RWPE2 (cell line): ENCODE results near the gene FLT1.

Source experiments
- ATAC-seq: fragments of 200-7000 bp; cut with Tn5 transposase; 3 replicates; pipeline ENCODE4 v1.9.1; 2021; ENCODE audit warnings: low read depth
- DNase-seq: peaks from one replicate; pipeline ENCODE4 v3.0.0-alpha.2; 2020; ENCODE audit warnings: low spot score
- H3K27ac ChIP-seq: fragments of 450-650 bp; 2 replicates; pipeline ENCODE4 v1.5.1; 2017; ENCODE audit warnings: mild to moderate bottlenecking; ENCODE audit not compliant: poor library complexity, severe bottlenecking
- H3K27me3 ChIP-seq: fragments of 250-450 bp; sonication (Bioruptor Pico); 2 replicates; pipeline ENCODE4 v1.5.1; 2021; ENCODE audit warnings: mild to moderate bottlenecking, moderate library complexity; ENCODE audit not compliant: insufficient read depth, poor library complexity, severe bottlenecking
- H3K36me3 ChIP-seq: fragments of 250-450 bp; sonication (Bioruptor Pico); 2 replicates; pipeline ENCODE4 v1.5.1; 2020; ENCODE audit warnings: low read depth, mild to moderate bottlenecking, moderate library complexity
- H3K4me1 ChIP-seq: fragments of 250-450 bp; sonication (Bioruptor Pico); 2 replicates; pipeline ENCODE4 v1.5.1; 2021; ENCODE audit warnings: mild to moderate bottlenecking, moderate library complexity; ENCODE audit not compliant: insufficient read depth, poor library complexity, severe bottlenecking
- H3K4me3 ChIP-seq: fragments of 250-450 bp; sonication (Bioruptor Pico); 2 replicates; pipeline ENCODE4 v1.5.1; 2021; ENCODE audit warnings: mild to moderate bottlenecking, moderate library complexity; ENCODE audit not compliant: severe bottlenecking
- H3K9me3 ChIP-seq: fragments of 250-450 bp; sonication (Bioruptor Pico); 2 replicates; pipeline ENCODE4 v1.5.1; 2021; ENCODE audit warnings: mild to moderate bottlenecking, moderate library complexity; ENCODE audit not compliant: severe bottlenecking
- CTCF ChIP-seq: fragments of 450-650 bp; IDR thresholded peaks from one replicate; pipeline ENCODE4 v1.5.1; 2017; ENCODE audit warnings: mild to moderate bottlenecking, moderate library complexity; ENCODE audit not compliant: poor library complexity, severe bottlenecking

Gene FLT1

GRCh38 chr13:28452755-28453154 is 42.2 kb downstream of the FLT1 start:
- Histone ChIP-seq H3K4me1 (no peaks in the 10 kb centered on the region), H3K4me3 (no peak overlapping the region), H3K36me3 (no peaks in the 10 kb centered on the region), H3K27me3 (peaks cover 4% of the 10 kb centered on the region), H3K27ac (no peak overlapping the region), H3K9me3 (no peaks in the 10 kb centered on the region)
- ATAC-seq = no peak
- no peak for TF ChIP-seq CTCF
- no peak for DNase-seq

DNA sequence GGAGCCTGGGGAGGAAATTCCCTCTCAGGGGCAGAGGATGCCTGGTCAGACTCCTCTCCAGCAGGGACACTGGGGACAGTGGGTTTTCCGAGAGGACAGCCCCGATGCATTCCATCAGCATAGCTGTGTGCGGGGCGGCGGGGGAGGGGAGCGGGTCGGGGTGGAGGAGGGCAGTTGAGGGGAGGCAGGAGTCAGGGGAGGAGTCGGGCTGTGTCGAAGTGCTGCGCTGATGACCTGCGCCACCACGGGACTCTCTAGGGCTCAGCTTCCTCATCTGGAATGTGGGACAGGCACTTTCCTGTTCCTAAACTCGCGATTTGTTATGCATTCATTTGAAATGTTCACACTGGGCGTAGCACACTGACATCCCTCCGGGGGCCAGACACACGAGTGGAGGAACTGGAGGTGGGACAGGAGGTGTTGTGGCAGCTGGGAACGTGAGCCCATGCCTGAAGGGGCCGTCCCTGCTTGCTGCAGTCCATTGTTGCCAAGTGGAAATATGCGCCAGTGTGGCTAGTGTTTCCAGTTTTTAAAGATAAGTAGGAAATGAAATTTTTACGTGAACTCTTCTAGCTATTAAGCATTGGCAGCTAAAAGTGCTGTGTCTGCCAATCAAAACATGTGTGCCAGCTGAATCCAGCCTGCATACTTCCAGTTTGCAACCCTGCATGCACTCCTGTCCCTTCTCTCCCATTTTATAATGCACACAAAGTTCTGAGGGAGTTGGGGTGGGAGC is 43.3 kb downstream of the FLT1 start:
- Histone ChIP-seq H3K36me3 (no peaks in the 10 kb centered on the region), H3K27ac (no peak overlapping the region), H3K27me3 (peaks cover 4% of the 10 kb centered on the region), H3K4me1 (no peaks in the 10 kb centered on the region), H3K4me3 (no peak overlapping the region), H3K9me3 (no peaks in the 10 kb centered on the region)
- ATAC-seq = no peak
- no peak for DNase-seq
- no peak for TF ChIP-seq CTCF

DNA sequence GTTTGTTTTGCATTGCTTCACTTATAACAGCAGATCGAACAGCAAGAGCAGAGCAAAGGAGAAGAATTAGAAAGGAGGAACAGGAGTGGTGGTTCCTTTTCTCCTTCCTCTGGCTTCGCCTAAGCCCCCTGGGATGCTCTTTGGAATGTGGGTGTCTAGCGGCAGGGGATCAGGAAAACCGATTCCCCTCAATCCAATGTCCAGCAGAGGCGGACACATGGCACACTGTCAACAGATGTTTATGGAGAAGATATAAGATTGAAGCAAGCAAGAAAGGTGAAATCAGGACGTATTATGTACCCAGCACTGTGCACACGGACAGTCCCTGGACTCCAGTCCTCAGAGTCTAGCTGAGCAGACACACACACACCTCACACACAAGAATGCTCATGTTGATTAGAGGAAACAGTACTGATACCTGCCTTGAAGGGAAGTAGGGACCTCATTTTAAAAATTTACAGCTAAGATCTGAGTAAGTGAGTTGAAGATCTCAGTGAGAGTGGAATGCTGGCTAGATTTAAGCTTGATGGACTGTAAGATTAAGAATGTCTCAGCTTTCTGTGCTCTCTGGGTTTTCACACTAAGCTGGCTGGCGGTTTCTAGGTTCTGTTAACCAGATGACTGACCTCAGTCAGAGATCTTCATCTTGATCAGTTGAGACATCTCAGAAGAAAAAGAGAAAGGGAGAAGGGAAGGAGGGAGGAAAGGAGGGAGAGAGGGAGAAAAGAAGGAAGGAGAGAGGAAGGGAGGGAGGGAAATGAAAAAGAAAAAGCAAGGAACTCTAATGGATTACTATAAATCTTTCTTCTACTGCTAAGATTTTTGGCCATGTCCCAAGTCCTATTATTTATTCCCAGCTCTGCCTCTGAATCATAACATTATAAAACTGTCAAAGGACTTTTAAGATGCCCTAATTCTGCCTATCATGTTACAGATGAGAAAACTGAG is 44.8 kb downstream of the FLT1 start:
- peaks cover 4% of the 10 kb centered on the region for H3K27me3 ChIP-seq
- DNase-seq = no peak
- H3K27ac ChIP-seq = no peak overlapping the region
- ATAC-seq = no peak
- H3K9me3 ChIP-seq = no peaks in the 10 kb centered on the region
- no peak overlapping the region for H3K4me3 ChIP-seq
- H3K4me1 ChIP-seq = no peaks in the 10 kb centered on the region
- TF ChIP-seq CTCF = no peak
- H3K36me3 ChIP-seq = no peaks in the 10 kb centered on the region

DNA sequence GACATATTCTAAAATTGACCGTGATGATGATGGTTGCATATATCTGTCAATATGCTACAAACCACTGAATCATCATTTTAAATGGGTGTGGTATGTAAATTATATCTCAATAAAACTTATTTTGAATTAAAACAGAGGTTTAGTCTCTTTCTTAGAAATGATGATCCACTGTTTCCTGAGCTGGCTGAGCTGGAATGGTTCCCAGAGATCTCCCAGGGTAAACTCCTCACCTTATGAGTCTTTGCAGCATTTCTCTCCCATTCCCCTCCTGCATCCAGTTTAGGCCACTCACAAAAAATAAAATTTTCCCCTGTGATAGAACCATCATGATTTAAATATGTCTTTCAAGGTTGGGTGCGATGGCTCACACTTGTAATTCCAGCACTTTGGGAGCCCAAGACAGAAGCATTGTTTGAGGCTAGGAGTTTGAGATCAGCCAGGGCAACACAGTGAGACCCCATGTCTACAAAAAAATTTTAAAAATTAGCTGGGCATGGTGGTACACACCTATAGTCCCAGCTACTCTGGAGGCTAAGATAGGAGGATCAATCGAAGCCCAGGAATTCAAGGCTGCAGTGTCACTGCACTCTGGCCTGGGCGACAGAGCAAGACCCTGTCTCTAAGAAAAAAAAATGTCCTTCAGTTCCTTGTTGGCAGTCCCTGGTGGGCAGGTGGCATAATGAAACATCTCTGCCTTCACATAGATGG is 46.1 kb downstream of the FLT1 start:
- H3K4me1 ChIP-seq = no peaks in the 10 kb centered on the region
- no peak overlapping the region for H3K27ac ChIP-seq
- ATAC-seq (no peak), DNase-seq (no peak)
- H3K27me3 ChIP-seq = peaks cover 4% of the 10 kb centered on the region
- TF ChIP-seq CTCF = no peak
- no peaks in the 10 kb centered on the region for H3K9me3 ChIP-seq
- H3K36me3 ChIP-seq = no peaks in the 10 kb centered on the region
- H3K4me3 ChIP-seq = no peak overlapping the region
